Myocyte (in vitro differentiated cells): ENCODE measurements around the gene SLC7A5. TPM values are rescaled to one million over a fixed set of nuclear protein-coding genes. Genes with fewer than 3 reads are reported as not detected.
A peak's percentile ranks its signal among the peaks of the same experiment; 100 is the strongest.
"Not testable (repeated sequence)": the region's sequence is repeated elsewhere in the genome, so short reads cannot be mapped to it uniquely, and the experiment has no call there.

Experiments used
- DNase-seq: peaks from one replicate; pipeline ENCODE4 v3.0.0-alpha.2; 2012; ENCODE audit warnings: low read depth
- total RNA-seq: library from RNA; depleted of rRNA; stranded (reverse); fragments of >200 nt; gene quantifications from 2 replicates; pipeline ENCODE4 v1.2.3, GENCODE V29; 2014

The SLC7A5 gene
- total RNA-seq, 1 donor from 2014 or later = 48.6 TPM

- DNase-seq = not testable (repeated sequence)
These were observed 7.8 kb downstream of the SLC7A5 start for GRCh38 chr16:87861300-87862099.

- peak; percentile 89 for DNase-seq
These were observed 8.6 kb downstream of the SLC7A5 start for GRCh38 chr16:87860553-87861299.

- peak; percentile 84 for DNase-seq
These were observed 10.9 kb downstream of the SLC7A5 start for GRCh38 chr16:87858151-87858993.

- DNase-seq = peak; percentile 86
These were observed 12.5 kb downstream of the SLC7A5 start for GRCh38 chr16:87856791-87857228.

GRCh38 chr16:87855852-87856715, 13.2 kb downstream of the SLC7A5 start:
- peak; percentile 53 for DNase-seq

- DNase-seq = peak; percentile 26
These were observed 14.2 kb downstream of the SLC7A5 start for GRCh38 chr16:87854907-87855683.

GRCh38 chr16:87854053-87854906, 15.0 kb downstream of the SLC7A5 start:
- DNase-seq = peak; percentile 62

- peak; percentile 97 for DNase-seq
These were observed 15.8 kb downstream of the SLC7A5 start for GRCh38 chr16:87853411-87854052.

- DNase-seq = no peak
These were observed 17.7 kb downstream of the SLC7A5 start for GRCh38 chr16:87851601-87852000.

GRCh38 chr16:87851141-87851587, 18.1 kb downstream of the SLC7A5 start:
- peak; percentile 75 for DNase-seq

- peak; percentile 57 for DNase-seq
These were observed 19.0 kb downstream of the SLC7A5 start for GRCh38 chr16:87850009-87851006.

GRCh38 chr16:87849419-87850008, 19.8 kb downstream of the SLC7A5 start:
- DNase-seq = no peak

- no peak for DNase-seq
These were observed 20.5 kb downstream of the SLC7A5 start for GRCh38 chr16:87848676-87849345.

- DNase-seq = no peak
These were observed 21.3 kb downstream of the SLC7A5 start for GRCh38 chr16:87847785-87848675.

GRCh38 chr16:87847467-87847784, 21.9 kb downstream of the SLC7A5 start:
- DNase-seq = no peak
